Measurements from ENCODE around the gene DENND2A. TPM values are rescaled to one million over a fixed set of nuclear protein-coding genes. Genes with fewer than 3 reads are reported as not detected.

DENND2A gene
- polyA plus RNA-seq, 2 of the 4 experiments (the other 2 are of a cell fraction), result 0.37 to 0.63 TPM

DNA sequence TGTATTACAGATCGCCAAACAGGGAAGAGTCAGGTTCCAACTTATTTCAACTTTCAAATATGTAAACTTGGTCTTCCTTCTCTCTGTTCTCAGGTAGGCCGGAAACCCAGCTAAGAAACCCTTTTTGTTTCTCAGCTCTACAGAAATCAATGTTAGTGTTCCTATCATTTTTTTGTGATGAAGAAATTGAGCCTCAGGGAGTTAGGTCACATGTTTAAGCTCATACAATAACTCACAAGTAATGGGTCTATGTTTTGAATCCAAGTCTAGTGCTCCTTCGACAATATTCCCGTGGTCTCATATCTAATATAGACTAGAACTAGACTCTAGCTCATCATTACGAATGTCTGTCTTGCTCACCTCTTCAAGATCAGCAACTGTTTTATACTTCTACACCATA is 22.3 kb downstream of the DENND2A start:
- 89% methylated on average over 5 of the region's 5 CpGs for WGBS (ENCODE audit: missing lambda C conversion rate)
- CTCF ChIA-PET, result interaction anchor here (1.3 to 2.6 kb wide), 4 partner anchors 13 to 101 kb away, joined by 3 to 12 read pairs (median 7); no protein-coding TSS in a partner anchor
- TF ChIP-seq MYC (IDR thresholded peaks at IDR 0.05; ENCODE audit: borderline replicate concordance, low read length) (no peak), FOSL2 (IDR thresholded peaks at IDR 0.05) (no peak), FOSL2 (CRISPR knock-in tag; IDR thresholded peaks at IDR 0.05) (no peak), FOSB (CRISPR knock-in tag; IDR thresholded peaks at IDR 0.05) (no peak), ATOH8 (CRISPR knock-in tag; IDR thresholded peaks at IDR 0.05; ENCODE audit: low read depth) (no peak), CHD4 (IDR thresholded peaks at IDR 0.05; ENCODE audit: borderline replicate concordance) (no peak), ZNF302 (CRISPR knock-in tag; IDR thresholded peaks at IDR 0.05) (no peak), EHF (CRISPR knock-in tag; IDR thresholded peaks at IDR 0.05) (no peak), BCL3 (IDR thresholded peaks at IDR 0.05) (no peak), KDM1A (IDR thresholded peaks at IDR 0.05; ENCODE audit: low read depth) (no peak), NR3C1 (IDR thresholded peaks at IDR 0.05) (no peak), RNF2 (IDR thresholded peaks at IDR 0.05; ENCODE audit: borderline replicate concordance, low read depth) (no peak), HDAC2 (IDR thresholded peaks at IDR 0.05) (no peak), ZC3H11A (IDR thresholded peaks at IDR 0.05) (no peak)
- TF ChIP-seq, protein P1, sequence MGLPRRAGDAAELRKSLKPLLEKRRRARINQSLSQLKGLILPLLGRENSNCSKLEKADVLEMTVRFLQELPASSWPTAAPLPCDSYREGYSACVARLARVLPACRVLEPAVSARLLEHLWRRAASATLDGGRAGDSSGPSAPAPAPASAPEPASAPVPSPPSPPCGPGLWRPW (IDR thresholded peaks at IDR 0.05), result no peak
- DNase-seq (ENCODE audit: low read depth in 1 of 2, low spot score in 1 of 2), result no peak
- POLR2A ChIA-PET, result interaction anchor here (0.6 kb wide), 1 partner anchor 270 kb away, joined by 3 read pairs; no protein-coding TSS in a partner anchor
- ATAC-seq, result no peak
- Histone ChIP-seq H3K9me3 (no peaks in the 10 kb centered on the region), H3K4me2 (no peak overlapping the region), H3K4me1 (peaks cover 6% of the 10 kb centered on the region; the same call in 1 of the 3 replicates), H3K4me3 (no peak overlapping the region), H3K27ac (no peak overlapping the region)
- FAIRE-seq, result peak; percentile 49

GRCh38 chr7:140617081-140617480 is 23.5 kb downstream of the DENND2A start:
- DNase-seq (ENCODE audit: low read depth in 1 of 2, low spot score in 1 of 2) (no peak), FAIRE-seq (no peak), ATAC-seq (no peak)
- Histone ChIP-seq H3K27ac (no peak overlapping the region), H3K4me3 (no peak overlapping the region), H3K9me3 (no peaks in the 10 kb centered on the region), H3K4me1 (peaks cover 6% of the 10 kb centered on the region; the same call in 1 of the 3 replicates), H3K4me2 (no peak overlapping the region)
- WGBS (ENCODE audit: missing lambda C conversion rate), result 82% methylated on average over 7 of the region's 7 CpGs
- ChIA-PET CTCF (interaction anchor here (0.8 to 2.6 kb wide), 3 partner anchors 12 to 100 kb away, joined by 3 to 10 read pairs (median 3); no protein-coding TSS in a partner anchor), POLR2A (no interaction called here)
- TF ChIP-seq BCL3 (IDR thresholded peaks at IDR 0.05), result no peak
- TF ChIP-seq PHF8 (IDR thresholded peaks at IDR 0.05; ENCODE audit: borderline replicate concordance, low read depth), result no peak
- no peak for TF ChIP-seq ZC3H11A (IDR thresholded peaks at IDR 0.05)
- no peak for TF ChIP-seq HOXA7 (CRISPR knock-in tag; IDR thresholded peaks at IDR 0.05)
- TF ChIP-seq EHMT2 (IDR thresholded peaks at IDR 0.05; ENCODE audit: low read depth), result no peak
- no peak for TF ChIP-seq TP53 (CRISPR knock-in tag; IDR thresholded peaks at IDR 0.05)

DNA sequence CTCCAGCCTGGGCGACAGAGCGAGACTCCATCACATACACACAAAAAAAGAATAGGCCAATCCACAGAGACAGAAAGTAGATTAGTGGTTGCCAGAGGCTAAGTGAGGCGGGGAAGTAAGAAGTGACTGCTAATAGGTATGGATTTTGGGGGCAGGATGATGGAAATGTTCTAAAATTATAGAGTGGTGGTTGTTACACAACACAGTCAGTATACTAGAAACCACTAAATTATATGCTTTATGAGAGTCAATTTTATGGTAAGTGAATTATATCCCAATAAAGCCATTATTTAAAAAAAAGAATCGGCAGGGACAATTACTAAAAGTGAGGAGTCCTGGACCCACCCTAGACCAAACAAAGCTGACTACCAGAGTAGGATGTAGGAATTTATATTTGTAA is 24.3 kb downstream of the DENND2A start:
- ATAC-seq (no peak), DNase-seq (ENCODE audit: low read depth in 1 of 2, low spot score in 1 of 2) (no peak), FAIRE-seq (no peak)
- ChIA-PET CTCF (interaction anchor here (0.6 kb wide), 1 partner anchor 98 kb away, joined by 3 read pairs; no protein-coding TSS in a partner anchor), POLR2A (no interaction called here)
- Histone ChIP-seq H3K4me2 (no peak overlapping the region), H3K27ac (no peak overlapping the region), H3K4me3 (no peak overlapping the region), H3K9me3 (no peaks in the 10 kb centered on the region), H3K4me1 (no peaks in the 10 kb centered on the region)
- WGBS (ENCODE audit: missing lambda C conversion rate), result 87% methylated on average over 4 of the region's 4 CpGs
- TF ChIP-seq ATOH8 (CRISPR knock-in tag; IDR thresholded peaks at IDR 0.05; ENCODE audit: low read depth), result no peak
- TF ChIP-seq ZNF302 (CRISPR knock-in tag; IDR thresholded peaks at IDR 0.05), result no peak
- no peak for TF ChIP-seq ZFP36 (IDR thresholded peaks at IDR 0.05; ENCODE audit: borderline replicate concordance, partially characterized antibody)

Measured in A549 (cell line).